Mammary epithelial cell (primary cell): ENCODE measurements around the gene RRP12.

ENCODE experiments used
- CTCF ChIP-seq, 2 donors: IDR thresholded peaks in 1 of 2; conservative IDR thresholded peaks in 1 of 2; 2 replicates each; pipeline ENCODE4 v1.5.1; 2011 to 2012; ENCODE audit warnings: inconsistent platforms in 2 of 2, low read length in 2 of 2, mild to moderate bottlenecking in 2 of 2, control low read depth in 1 of 2, low read depth in 1 of 2; ENCODE audit not compliant: insufficient read depth in 1 of 2; ENCODE audit errors: extremely low read depth in 1 of 2
- EZH2 ChIP-seq: IDR thresholded peaks from 2 replicates; pipeline ENCODE4 v1.6.1; 2012; ENCODE audit warnings: low read length, inconsistent platforms, borderline replicate concordance

GRCh38 chr10:97400665-97401454, at the start of gene RRP12:
- TF ChIP-seq CTCF (conservative IDR thresholded peaks at IDR 0.05 in 1 of 2, IDR thresholded peaks at IDR 0.05 in 1 of 2; ENCODE audit: extremely low read depth in 1 of 2, insufficient read depth in 1 of 2, low read depth in 1 of 2, low read length in 2 of 2) (peak in 1 of 2 donors; percentile 19), EZH2 (no peak)
